CD4-positive, alpha-beta T cell treated with Interleukin-17A for 4 hours (primary cell): ENCODE results near the gene BAG5.
A peak's percentile ranks its signal among the peaks of the same experiment; 100 is the strongest.
"Not testable (repeated sequence)": the region's sequence is repeated elsewhere in the genome, so short reads cannot be mapped to it uniquely, and the experiment has no call there.

Experiments used
- DNase-seq: peaks from one replicate; pipeline ENCODE4 v3.0.0-alpha.2; 2020; ENCODE audit warnings: mixed read lengths

BAG5 gene, protein sequence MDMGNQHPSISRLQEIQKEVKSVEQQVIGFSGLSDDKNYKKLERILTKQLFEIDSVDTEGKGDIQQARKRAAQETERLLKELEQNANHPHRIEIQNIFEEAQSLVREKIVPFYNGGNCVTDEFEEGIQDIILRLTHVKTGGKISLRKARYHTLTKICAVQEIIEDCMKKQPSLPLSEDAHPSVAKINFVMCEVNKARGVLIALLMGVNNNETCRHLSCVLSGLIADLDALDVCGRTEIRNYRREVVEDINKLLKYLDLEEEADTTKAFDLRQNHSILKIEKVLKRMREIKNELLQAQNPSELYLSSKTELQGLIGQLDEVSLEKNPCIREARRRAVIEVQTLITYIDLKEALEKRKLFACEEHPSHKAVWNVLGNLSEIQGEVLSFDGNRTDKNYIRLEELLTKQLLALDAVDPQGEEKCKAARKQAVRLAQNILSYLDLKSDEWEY

DNA sequence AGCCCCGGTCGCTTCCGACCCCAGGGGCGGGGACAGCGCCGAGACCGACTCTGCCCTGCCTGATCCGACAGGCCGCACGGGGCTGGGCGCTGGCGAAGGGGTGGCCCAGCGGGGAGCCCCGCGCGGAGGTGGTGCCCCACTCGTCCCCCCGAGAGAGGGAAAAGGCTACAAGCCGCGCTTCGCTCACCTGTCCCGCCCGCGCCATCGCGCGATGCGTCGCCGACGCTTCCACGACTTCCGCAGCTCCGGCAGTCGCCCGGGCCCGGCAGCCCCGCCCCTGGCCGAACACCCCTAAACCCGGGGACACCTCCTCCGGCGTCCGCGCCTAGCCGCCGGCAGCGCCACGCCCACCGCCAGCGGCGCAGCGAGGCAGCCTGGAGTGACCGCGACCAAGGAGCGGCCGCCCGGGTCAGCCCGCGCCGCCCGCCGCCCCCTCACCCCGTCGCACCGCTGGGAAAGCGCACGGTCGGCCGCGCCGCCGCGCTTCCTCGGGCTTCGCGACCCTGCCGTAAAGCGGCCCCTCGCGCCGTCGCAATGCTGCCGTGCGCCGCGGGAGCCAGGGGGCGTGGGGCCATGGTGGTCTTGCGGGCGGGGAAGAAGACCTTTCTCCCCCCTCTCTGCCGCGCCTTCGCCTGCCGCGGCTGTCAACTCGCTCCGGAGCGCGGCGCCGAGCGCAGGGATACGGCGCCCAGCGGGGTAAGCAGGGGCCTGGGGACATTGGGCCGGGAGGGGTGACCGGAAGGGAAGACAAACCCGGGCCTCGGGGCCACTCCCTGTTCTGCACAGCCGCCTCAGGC is at the start of gene BAG5, which contains the start of gene COA8:
BAG5 (minus strand) TSS at position 229 of the 797 bp plus-strand sequence. CDS start 1,493 bp downstream, outside the sequence.
COA8 (plus strand) TSS at position 532 of the 797 bp plus-strand sequence; CDS start at position 574, 42 bp downstream.
- DNase-seq = peak; percentile 87

DNA sequence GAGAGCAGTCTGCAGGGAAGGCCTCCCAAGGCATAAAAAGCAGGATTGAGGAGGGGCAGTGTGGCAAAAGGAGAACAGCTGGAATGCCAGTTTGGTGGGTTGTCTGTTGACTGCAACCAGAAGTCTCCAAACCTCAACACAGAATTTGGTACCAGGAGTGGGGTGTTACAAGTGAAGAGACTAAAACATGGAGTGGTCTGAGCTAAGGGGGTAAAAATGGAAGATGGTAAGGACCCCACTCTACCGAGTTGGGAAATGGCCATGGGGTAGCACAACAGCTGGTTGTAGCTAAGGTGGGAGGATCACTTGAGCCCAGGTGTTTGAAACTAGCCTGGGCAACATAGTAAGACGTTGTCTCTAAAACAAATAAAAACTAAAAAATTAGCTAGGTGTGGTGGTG is 48.8 kb upstream of the BAG5 start:
- no peak for DNase-seq

DNA sequence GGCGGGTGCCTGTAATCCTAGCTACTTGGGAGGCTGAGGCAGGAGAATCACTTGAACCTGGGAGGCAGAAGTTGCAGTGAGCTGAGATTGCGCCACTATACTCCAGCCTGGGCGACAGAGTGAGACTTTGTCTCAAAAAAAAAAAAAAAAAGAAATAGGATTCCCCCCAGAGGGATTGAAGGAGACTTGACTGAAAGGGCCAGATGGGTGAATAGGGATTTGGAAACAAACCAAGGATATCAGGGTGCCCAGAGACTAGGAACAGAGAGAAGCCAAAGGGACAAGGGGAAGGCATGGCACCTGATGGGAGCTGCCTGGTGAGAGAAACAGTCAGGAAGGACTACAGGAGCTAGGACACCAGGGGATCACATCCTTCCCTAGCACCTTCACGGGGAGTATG is 46.6 kb upstream of the BAG5 start:
- not testable (repeated sequence) for DNase-seq

DNA sequence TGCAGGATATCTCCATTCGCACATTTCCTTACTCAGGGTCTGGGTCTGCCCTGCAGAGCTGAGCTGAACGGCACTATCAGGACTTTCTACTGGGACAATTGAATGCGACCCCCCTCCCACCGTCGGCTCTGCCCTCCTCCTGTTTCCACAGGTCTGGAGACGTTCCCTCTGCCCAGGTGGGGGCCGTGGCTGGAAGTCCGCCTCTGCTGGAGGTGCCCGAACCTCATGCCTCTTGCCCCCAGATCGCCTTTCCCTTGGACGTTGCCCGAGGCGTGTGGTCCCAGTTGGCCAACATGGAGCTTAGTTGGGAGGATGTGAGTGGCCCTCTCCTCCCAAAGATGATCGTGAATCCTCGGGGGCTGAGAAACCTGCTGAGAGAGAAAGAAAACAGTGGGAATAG is 45.4 kb upstream of the BAG5 start:
- no peak for DNase-seq

DNA sequence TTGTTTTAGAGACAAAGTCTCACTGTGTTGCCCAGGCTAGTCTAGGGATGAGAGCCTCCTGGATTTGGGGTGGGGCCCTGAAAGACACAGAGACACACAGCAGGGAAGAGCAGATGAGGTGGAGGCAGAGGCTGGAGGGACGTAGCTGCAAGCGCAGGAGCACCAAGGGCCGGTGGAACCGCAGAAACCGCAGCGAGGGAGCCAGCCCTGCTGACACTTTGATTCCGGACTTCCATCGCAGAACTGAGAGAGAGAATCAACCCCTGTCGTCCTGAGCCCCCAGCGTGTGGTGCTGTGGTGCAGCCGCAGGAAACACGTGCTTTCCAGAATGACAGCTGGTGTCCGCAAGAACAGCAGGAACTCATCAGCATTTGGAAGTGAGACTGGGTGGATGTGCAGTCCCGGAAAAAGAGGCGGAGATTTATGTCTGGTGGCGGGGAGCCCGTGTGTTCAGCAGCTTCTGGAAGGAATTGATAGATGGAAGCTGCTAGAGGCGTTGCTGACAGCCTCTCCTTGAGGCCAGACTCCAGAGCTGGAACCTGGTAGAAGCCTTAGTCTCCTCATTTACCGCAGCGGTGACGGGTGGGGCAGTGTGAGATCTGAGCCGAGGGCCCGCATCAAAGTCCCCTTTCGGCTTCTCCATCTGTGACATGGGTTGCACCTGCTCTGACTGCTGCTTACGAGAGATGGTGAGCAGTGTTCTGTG is 44.7 kb upstream of the BAG5 start:
- DNase-seq = peak; percentile 64

DNA sequence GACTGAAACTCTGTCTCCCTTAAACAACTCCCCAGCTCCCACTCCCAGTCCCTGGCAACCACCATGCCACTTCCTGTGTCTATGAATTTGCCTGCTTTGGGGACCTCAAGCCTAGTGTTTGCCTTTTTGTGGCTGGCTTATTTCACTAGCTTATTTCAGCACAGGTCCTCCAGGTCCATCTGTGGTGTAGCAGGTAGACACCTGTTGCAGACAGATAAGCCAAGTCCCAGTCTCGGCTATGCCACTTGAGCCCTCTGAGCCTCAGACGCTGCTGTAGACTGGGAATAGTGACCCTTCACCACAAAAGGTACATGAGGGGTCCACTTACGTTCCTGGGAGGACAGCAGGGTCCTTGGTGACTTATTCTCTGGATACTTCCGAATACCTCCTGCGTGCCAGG is 42.2 kb upstream of the BAG5 start:
- no peak for DNase-seq

DNA sequence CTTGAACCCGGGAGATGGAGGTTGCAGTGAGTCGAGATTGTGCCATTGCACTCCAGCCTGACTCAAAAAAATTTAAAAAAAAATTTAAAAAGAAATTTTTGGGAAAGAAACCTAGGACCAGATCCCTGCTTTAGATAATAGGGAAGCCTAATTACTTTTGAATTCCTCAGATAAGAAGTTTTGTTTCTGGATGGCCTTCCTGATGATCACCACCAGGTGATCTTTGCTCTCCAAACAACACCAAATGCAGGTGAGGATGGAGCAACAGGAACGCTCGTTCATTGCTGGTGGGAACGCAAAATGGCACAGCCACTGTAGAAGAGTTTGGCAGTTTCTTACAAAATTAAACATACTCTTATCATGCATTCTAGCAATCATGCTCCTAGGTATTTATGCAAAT is 38.0 kb upstream of the BAG5 start:
- DNase-seq = no peak

DNA sequence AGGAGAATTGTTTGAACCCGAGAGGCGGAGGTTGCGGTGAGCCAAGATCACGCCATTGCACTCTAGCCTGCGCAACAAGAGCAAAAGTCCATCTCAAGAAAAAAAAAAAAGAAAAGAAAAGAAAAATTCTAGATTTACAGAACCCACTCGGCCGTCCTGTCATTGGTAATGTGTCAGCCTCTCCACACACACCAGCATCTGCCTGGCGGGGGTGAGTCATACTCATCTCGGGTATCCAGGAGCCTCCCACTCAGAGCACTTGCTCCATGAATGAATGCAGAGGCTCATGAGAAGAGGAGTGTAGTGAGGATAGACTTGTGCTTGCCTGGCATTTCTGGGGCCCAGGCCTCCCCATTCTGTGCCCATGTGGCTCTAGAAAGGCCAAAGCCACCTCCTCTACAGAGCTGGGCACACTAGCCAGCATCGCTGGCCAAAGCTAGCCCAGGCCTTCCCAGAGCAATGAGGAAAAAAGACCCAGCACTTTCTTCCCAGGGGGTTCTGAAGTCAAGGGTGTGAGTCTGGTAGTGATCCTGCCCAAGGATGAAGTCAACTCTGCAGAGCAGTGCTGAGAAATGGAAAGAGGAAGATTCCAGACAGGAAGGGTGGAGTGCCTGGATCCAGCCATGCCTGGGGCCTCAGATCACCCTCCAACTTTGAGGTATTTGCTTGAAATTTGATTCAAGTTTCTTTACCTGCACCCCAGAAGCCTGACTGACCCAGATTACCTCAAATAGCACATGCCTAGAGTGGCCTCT is 35.3 kb upstream of the BAG5 start:
- no peak for DNase-seq

DNA sequence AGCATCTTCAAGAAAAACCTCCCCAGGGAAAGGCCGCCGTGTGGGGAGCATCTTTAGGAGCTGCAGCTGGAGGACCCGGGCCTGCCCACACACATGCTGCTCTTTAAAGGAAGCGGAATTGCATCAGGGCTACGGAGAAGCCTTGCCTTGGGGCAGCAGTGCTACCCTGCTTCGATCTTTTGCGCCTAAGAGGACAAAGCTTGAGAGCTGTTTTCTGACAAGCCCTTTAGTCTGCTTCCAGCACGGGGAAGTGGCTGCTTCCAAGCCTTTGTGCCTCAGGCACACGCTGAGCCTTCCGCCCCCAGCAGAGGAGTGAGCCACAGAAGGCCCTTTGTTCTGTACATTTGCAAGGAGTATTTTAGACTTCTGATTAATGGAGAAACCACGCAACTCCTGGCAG is 31.8 kb upstream of the BAG5 start:
- no peak for DNase-seq

DNA sequence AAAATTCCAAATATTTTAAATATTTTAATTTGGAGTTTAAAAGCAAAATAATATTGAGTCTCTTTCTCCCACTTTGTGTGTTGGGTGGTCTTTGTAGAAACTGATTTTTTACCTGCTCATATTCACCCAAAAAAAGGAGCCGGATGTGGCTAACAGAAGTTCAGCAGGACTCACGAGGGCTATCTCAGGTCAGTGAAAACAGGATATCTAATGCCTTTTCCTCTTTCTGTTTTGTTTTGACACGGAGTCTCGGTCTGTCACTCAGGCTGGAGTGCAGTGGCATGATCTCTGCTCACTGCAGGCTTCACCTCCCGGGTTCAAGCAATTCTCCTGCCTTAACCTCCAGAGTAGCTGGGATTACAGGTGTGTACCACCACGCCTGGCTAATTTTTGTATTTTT is 31.1 kb upstream of the BAG5 start:
- no peak for DNase-seq

DNA sequence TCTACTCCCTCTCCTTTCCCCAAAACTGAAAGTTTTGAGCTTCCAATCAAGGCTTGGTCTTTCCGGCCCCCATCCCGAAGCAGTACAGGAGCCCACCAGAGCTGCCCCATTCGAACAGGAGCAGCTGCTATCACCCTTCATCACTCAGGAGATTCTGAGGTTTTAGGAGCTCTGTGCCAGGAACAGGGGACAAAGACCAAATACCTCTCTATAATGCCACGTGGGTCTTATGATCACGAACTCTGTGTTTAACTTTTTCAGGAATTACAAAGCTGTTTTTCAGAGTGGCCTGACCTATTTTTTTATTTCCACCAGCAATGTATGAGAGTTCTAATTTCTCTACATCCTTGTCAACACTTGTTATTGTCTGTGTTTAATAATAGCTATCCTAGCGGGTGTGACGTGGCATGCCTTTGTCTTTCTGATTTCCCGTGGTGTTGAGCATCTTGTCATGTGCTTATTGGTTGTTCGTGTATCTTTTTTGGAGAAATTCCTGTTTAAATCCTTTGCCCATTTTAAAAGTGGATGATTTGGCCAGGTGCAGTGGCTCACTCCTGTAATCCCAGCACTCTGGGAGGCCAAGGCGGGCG is 22.0 kb upstream of the BAG5 start:
- no peak for DNase-seq

DNA sequence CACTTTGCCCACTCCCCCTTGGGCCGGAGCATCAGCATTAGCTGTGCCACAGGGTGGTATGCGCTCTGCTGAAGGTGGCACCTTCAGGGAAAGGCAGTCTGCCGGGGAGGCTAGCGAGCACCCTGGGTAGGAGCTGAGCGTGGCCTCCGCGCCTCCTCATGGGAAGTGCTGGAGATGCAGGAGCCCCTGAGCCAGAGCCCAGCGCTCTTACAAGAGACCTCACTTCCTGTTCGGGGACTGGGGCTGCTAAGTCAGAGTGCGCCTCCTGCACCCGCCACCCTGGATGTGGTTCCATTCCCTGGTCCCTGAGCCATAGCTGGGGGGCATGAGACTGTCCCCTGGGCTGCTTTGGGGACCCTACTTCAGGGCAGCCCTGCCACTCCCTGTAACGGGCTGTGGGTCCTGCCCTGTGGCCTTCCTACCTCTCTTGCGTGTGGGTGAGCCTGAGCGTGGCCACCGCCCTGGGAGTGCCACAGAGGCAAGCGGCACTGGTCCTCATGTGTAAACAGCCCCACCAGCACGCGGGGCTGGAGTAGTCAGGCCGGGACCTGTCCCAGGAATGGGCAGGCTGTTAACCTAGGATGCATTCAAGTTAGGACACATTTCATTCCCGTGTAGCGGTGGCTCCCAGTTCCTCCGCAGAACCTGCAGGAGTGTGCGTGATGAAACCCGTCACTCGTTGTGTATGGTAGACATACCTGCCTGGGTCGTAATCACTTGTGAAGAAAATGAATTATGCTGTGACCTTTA is 19.7 kb upstream of the BAG5 start:
- no peak for DNase-seq

DNA sequence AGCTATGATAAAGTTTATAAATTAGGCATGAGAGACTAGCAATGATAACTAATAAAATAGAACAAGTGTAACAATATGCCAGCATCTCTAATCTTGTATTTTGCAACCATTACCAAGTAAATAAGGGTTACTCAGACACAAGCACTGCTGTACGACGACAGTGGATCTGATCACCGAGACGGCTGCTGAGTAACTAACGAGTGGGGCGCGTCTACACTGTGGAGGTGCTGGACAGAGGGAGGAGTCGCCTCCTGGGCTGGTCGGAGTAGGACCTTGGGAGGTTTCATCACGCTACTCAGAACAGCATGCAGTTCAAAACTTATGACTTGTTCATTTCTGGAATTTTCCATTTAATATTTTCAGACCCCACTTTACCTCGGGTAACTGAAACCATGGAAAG is 18.7 kb upstream of the BAG5 start:
- DNase-seq = no peak

DNA sequence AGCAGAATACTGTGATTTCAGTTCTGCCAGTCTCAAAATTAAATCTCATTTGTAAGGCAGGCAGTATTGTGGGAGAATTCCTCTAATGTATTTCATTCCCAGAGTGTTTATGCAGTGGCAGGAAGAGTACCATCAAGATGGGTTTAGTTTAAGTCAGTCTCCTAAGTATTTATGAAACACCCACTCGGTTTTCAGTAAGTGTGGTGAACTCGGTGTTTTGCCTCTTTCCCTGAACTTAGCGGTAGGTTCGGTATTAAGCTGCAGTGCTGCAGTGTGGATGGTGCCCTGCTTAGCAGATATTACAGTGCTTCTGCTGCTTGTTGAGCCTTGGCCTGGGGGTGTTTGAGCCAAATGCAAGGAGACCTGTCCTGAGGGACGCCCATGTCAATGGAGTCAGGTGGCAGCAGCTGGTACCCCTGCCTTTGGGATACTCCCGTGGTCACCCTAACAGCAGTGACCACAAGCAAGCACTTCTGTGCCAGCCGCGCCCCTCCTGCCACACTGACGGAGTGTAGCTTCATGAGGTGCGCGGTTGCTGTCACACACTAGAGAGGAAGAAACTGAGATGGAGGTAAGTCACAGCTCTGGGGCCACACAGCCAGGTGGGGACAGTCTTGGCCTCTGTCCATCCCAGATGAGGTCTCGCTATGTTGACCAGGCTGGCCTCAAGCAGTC is 16.1 kb upstream of the BAG5 start:
- no peak for DNase-seq

DNA sequence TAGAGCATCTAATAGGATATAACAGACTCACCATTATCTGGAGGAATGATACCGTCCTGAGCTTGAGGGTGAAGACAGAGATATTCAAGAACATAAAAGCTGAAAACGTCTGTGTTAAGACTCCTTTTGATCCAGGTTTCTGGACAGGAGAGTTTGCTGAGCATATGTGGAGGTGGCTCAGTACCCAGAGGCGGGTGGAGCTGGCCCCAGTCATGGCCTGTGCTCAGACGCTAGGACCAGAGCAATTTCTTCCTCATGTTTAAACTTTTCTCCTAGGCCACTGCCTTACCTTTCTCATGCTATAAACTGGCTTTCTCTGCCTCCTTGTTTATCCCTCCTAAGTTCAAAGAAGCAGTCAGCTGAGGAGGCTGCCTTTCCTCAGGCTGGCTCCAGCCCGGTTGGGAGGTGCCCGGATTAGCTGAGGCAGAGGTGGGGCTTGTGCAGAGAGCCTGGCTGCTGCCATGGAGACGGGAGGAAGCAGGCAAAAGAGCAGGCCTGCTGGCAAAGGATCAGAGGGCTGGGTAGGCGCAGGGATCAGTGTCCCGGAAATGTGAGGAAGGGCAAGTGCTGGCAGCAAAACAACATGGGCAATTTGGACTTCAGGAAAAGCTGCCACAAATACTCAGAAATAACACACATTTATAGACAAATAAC is 14.0 kb upstream of the BAG5 start:
- DNase-seq = no peak

DNA sequence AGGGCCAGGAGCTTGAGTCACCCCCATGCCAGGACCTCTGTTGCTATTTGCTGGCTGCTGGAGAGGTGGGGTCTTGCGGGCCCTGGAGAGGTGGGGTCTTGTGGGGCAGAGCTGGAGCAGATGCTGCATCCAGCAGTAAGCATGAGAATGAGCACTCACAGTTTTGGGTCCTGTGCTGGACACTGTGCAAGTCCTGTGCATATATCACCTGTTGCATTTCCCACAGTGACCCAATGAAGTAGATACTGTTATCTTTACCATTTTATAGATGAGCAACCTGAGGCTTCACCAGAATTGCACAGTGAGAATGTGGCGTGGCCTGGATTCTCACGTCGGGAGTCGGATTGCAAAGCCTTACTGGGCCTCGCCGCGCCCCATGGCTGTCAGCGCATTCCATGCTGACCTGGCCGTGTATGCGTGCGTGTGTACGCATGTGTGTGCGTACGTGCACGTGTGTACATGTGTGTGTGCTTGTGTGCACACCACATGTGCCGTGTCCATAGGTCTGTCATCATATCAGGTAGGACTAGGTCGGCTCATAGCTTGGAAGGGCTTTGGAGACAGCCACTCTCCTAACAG is 12.3 kb upstream of the BAG5 start:
- DNase-seq = no peak

DNA sequence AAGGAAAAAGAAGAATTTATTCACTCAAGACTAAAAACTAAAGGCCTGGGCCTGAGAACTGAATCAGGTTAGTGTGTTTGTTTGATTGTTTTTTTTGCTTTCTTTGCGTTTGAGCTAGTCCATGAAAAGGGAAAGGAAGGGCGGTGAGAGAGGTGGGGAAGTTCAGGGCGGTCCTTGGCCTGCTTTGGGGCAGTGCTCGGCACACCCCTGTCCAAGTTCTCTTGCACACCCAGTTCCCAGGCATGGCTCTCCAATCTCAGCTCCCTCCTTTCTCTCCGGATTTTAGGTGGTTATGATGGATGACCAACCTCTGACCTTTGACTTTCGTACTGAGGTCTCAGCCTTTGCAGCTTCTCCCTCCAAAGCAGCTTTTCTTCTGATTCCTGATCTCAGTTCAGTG is 11.6 kb upstream of the BAG5 start:
- no peak for DNase-seq

DNA sequence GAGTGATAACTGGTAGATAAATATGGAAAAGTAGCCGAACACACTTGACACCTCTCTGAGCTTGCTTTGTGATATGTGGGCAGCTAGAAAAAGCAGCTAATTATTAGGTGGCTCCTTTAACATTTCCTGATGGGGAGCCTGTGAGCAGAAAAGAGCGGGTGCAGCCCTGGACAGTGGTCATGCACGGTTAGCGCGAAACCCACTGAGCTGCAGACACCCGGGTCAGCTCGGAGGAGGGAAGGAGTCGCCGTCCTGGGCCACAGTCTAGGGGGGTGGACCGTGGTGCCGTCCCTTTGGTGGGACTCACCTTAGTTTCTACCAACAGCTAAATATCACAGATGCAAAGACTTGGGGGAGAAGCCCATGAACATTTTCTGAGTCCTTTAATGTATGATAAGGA is 7.0 kb upstream of the BAG5 start:
- DNase-seq = no peak

DNA sequence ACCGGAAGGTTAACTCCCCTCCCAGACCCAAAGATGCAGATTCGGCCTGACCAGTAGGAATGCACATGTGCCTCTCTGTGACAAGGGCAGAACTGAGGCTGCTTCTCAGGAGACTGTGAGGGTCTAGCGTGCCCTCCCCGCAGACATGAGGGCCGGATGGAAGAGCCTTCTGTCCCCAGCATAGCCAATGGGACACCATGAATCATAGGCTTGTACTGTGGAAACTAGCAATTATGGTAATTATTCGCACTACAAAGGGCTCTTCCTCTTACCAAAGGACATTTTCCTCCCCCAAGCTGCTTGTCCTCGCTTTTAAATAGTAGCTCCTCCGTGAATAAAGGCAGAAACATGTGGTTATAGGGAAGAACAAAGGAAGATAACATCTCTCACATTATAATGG is 6.5 kb upstream of the BAG5 start:
- DNase-seq = no peak
